ENCODE measurements around the gene GALNT9.

Gene GALNT9

DNA sequence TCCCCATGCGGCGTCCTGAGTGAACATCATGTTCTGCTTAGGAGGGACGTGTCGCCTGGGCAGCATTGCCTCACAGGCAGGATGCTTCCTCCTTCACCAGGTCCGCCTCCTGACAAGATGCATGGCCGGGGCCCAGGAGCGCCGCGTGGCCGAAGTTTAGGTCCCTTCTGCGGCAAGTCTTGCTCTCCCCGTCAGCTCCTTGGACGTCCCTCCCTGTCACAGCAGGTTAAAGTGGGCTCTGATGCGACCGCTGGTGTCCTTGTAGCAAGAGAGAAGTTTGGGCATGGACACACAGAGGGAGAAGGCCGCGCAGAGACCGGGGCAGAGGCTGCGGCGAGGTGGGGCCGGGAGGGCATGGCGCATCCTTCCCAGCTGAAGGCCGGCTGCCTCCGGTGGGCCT is 9.4 kb upstream of the GALNT9 start:
- TF ChIP-seq SNAI2 (CRISPR knock-in tag; IDR thresholded peaks at IDR 0.05), result no peak
- TF ChIP-seq ZFP3 (CRISPR knock-in tag; IDR thresholded peaks at IDR 0.05), result no peak
- TF ChIP-seq ISL1 (CRISPR knock-in tag; IDR thresholded peaks at IDR 0.05), result no peak
- no peak for TF ChIP-seq GLIS3 (CRISPR knock-in tag; IDR thresholded peaks at IDR 0.05)
- TF ChIP-seq ZNF70 (CRISPR knock-in tag; IDR thresholded peaks at IDR 0.05), result no peak
- no peak for TF ChIP-seq PPARA (CRISPR knock-in tag; IDR thresholded peaks at IDR 0.05; ENCODE audit: borderline replicate concordance)
- no peak for TF ChIP-seq TSHZ2 (CRISPR knock-in tag; IDR thresholded peaks at IDR 0.05)
- TF ChIP-seq ZNF8 (CRISPR knock-in tag; IDR thresholded peaks at IDR 0.05), result no peak
- no peak for TF ChIP-seq CREB5 (CRISPR knock-in tag; IDR thresholded peaks at IDR 0.05; ENCODE audit: low read depth)
- TF ChIP-seq, protein P1, sequence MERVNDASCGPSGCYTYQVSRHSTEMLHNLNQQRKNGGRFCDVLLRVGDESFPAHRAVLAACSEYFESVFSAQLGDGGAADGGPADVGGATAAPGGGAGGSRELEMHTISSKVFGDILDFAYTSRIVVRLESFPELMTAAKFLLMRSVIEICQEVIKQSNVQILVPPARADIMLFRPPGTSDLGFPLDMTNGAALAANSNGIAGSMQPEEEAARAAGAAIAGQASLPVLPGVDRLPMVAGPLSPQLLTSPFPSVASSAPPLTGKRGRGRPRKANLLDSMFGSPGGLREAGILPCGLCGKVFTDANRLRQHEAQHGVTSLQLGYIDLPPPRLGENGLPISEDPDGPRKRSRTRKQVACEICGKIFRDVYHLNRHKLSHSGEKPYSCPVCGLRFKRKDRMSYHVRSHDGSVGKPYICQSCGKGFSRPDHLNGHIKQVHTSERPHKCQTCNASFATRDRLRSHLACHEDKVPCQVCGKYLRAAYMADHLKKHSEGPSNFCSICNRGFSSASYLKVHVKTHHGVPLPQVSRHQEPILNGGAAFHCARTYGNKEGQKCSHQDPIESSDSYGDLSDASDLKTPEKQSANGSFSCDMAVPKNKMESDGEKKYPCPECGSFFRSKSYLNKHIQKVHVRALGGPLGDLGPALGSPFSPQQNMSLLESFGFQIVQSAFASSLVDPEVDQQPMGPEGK (CRISPR knock-in tag; IDR thresholded peaks at IDR 0.05; ENCODE audit: borderline replicate concordance), result no peak
- no peak for TF ChIP-seq CSDC2 (CRISPR knock-in tag; IDR thresholded peaks at IDR 0.05)
- TF ChIP-seq ZC3H10 (CRISPR knock-in tag; IDR thresholded peaks at IDR 0.05), result no peak
- TF ChIP-seq ARNTL (CRISPR knock-in tag; IDR thresholded peaks at IDR 0.05; ENCODE audit: borderline replicate concordance, low read depth), result no peak
- TF ChIP-seq RARB (CRISPR knock-in tag; IDR thresholded peaks at IDR 0.05), result no peak
- no peak for TF ChIP-seq ZNF565 (CRISPR knock-in tag; conservative IDR thresholded peaks at IDR 0.05; ENCODE audit: low read depth)
- no peak for ATAC-seq

GRCh38 chr12:132338311-132338710 is 8.9 kb upstream of the GALNT9 start:
- no peak for ATAC-seq
- TF ChIP-seq ESRRG (CRISPR knock-in tag; IDR thresholded peaks at IDR 0.05) (no peak), BACH2 (CRISPR knock-in tag; IDR thresholded peaks at IDR 0.05; ENCODE audit: borderline replicate concordance) (no peak), ZNF8 (CRISPR knock-in tag; IDR thresholded peaks at IDR 0.05) (no peak), RARB (CRISPR knock-in tag; IDR thresholded peaks at IDR 0.05) (no peak), TSHZ2 (CRISPR knock-in tag; IDR thresholded peaks at IDR 0.05) (no peak), OSR1 (CRISPR knock-in tag; IDR thresholded peaks at IDR 0.05) (no peak), GLIS3 (CRISPR knock-in tag; IDR thresholded peaks at IDR 0.05) (no peak)

DNA sequence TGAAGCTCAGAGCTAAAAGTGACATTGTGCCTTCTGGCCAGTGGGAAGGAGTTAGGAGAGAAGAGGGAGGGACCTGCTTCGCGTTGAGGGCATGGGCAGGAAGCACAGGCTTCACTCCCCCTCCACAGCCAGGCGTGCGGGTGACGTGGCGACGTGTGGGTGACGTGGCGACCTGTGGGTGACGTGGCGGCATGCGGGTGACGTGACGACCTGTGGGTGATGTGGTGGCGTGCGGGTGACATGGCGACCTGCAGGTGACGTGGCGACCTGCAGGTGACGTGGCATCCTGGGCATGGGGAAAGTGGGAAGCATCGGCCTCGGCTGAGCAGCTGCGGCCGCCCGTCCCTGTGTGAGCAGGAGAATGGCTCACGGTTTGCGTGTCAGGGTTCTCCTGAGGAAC is 8.2 kb upstream of the GALNT9 start:
- no peak for ATAC-seq
- TF ChIP-seq OSR1 (CRISPR knock-in tag; IDR thresholded peaks at IDR 0.05) (no peak), BACH2 (CRISPR knock-in tag; IDR thresholded peaks at IDR 0.05; ENCODE audit: borderline replicate concordance) (no peak), ISL1 (CRISPR knock-in tag; IDR thresholded peaks at IDR 0.05) (no peak), PPARA (CRISPR knock-in tag; IDR thresholded peaks at IDR 0.05; ENCODE audit: borderline replicate concordance) (no peak), CSRNP3 (CRISPR knock-in tag; IDR thresholded peaks at IDR 0.05) (no peak), CSDC2 (CRISPR knock-in tag; IDR thresholded peaks at IDR 0.05) (no peak), POU6F1 (CRISPR knock-in tag; IDR thresholded peaks at IDR 0.05; ENCODE audit: borderline replicate concordance, low read depth) (no peak), GLIS3 (CRISPR knock-in tag; IDR thresholded peaks at IDR 0.05) (no peak), ZC3H10 (CRISPR knock-in tag; IDR thresholded peaks at IDR 0.05) (no peak), CREB5 (CRISPR knock-in tag; IDR thresholded peaks at IDR 0.05; ENCODE audit: low read depth) (no peak)
